ENCODE measurements around the gene SDHAF1.
"Not testable (repeated sequence)": the region's sequence is repeated elsewhere in the genome, so short reads cannot be mapped to it uniquely, and the experiment has no call there.

SDHAF1 gene

GRCh38 chr19:36025541-36025940 lies 30.6 kb downstream of the SDHAF1 start:
- DNase-seq: no peak

GRCh38 chr19:36026091-36026876 lies 31.3 kb downstream of the SDHAF1 start:
- DNase-seq: no peak

- DNase-seq: no peak
Measured at GRCh38 chr19:36027696-36028095, 32.7 kb downstream of the SDHAF1 start.

GRCh38 chr19:36028313-36029041 lies 33.5 kb downstream of the SDHAF1 start:
- DNase-seq: no peak

- DNase-seq: no peak
Measured at GRCh38 chr19:36030264-36031148, 35.5 kb downstream of the SDHAF1 start.

GRCh38 chr19:36031308-36031707 lies 36.3 kb downstream of the SDHAF1 start:
- no peak for DNase-seq

GRCh38 chr19:36032251-36033104 lies 37.5 kb downstream of the SDHAF1 start, which contains the start of gene CLIP3:
Gene CLIP3 (minus strand): TSS chr19:36032873. CDS start chr19:36032357, 516 bp downstream.
- DNase-seq: peak; percentile 12 to 42

GRCh38 chr19:36040495-36040894 lies 45.5 kb downstream of the SDHAF1 start:
- no peak for DNase-seq

- DNase-seq: not testable (repeated sequence)
Measured at GRCh38 chr19:36041092-36041491, 46.1 kb downstream of the SDHAF1 start.

- DNase-seq: no peak
Measured at GRCh38 chr19:36041831-36042230, 46.8 kb downstream of the SDHAF1 start.

GRCh38 chr19:36043952-36044351 lies 49.0 kb downstream of the SDHAF1 start:
- DNase-seq: no peak

Measured in NCI-H187 (cell line).